H1 (cell line): Measurements from ENCODE around the gene PLK1. TPM values are rescaled to one million over a fixed set of nuclear protein-coding genes. Genes with fewer than 3 reads are reported as not detected.

Experiments used
- CTCF ChIA-PET: fragments of 300-600 bp; sonication (Branson Sonifier 250); formaldehyde crosslinking; loops from one replicate; lab custom pipeline; 2021; ENCODE audit not compliant: partially characterized antibody; lab: Charles Lee
- POLR2A ChIA-PET: fragments of 300-600 bp; sonication (Branson Sonifier 250); formaldehyde crosslinking; loops from one replicate; lab custom pipeline; 2021; ENCODE audit warnings: inconsistent platforms; ENCODE audit not compliant: partially characterized antibody; lab: Charles Lee
- DNase-seq, 2 experiments: peaks; one replicate each; pipeline versions ENCODE4 v3.0.0 to v3.0.0-alpha.2; 2010 to 2022; ENCODE audit warnings: low spot score in 2 of 2, low read depth in 1 of 2, mixed read lengths in 1 of 2
- FAIRE-seq: peaks from 2 replicates; lab custom pipeline; 2011; peaks lifted over from hg19 to GRCh38; lab: Jason Lieb, UNC
- H2AFZ ChIP-seq: 2 replicates; pipeline ENCODE4 v1.8.1; 2012; ENCODE audit warnings: low read length, inconsistent platforms
- H2AK5ac ChIP-seq: 2 replicates; pipeline ENCODE4 v1.6.1; 2013; ENCODE audit warnings: low read depth, low read length
- H2BK120ac ChIP-seq: replicated peaks from 2 replicates; pipeline ENCODE3; 2013; ENCODE audit warnings: low read depth, low read length, inconsistent platforms
- H2BK12ac ChIP-seq: 2 replicates; pipeline ENCODE4 v1.6.1; 2013; ENCODE audit warnings: low read depth, low read length
- H2BK15ac ChIP-seq: 2 replicates; pipeline ENCODE4 v1.6.1; 2013; ENCODE audit warnings: low read length
- H2BK20ac ChIP-seq: 2 replicates; pipeline ENCODE4 v1.6.1; 2013; ENCODE audit warnings: low read length
- H2BK5ac ChIP-seq: 2 replicates; pipeline ENCODE4 v1.6.1; 2013; ENCODE audit warnings: low read depth, low read length
- H3K14ac ChIP-seq: 2 replicates; pipeline ENCODE4 v1.6.1; 2013; ENCODE audit warnings: inconsistent platforms; ENCODE audit not compliant: insufficient read length
- H3K18ac ChIP-seq: 2 replicates; pipeline ENCODE4 v1.6.1; 2013; ENCODE audit warnings: low read length; ENCODE audit errors: extremely low read depth
- H3K23ac ChIP-seq: 2 replicates; pipeline ENCODE4 v1.6.1; 2013; ENCODE audit warnings: inconsistent platforms; ENCODE audit not compliant: insufficient read length
- H3K23me2 ChIP-seq: 2 replicates; pipeline ENCODE4 v1.6.1; 2013; ENCODE audit warnings: low read depth, low read length
- H3K27ac ChIP-seq: 2 replicates; pipeline ENCODE4 v1.6.1; 2011; ENCODE audit warnings: low read depth, low read length, inconsistent platforms
- H3K27me3 ChIP-seq, 4 experiments: replicated peaks in 1 of 4; 1 replicate in 1 of 4; 2 replicates in 3 of 4; pipeline versions ENCODE4 v1.6.1 to v1.8.1; 2011 to 2013; ENCODE audit warnings: low read length in 3 of 4, mild to moderate bottlenecking in 3 of 4, inconsistent platforms in 2 of 4, mixed read lengths in 2 of 4, moderate library complexity in 1 of 4; ENCODE audit not compliant: control insufficient read depth in 3 of 4, insufficient read depth in 3 of 4; ENCODE audit errors: extremely low read depth in 1 of 4
- H3K36me3 ChIP-seq, 4 experiments: 2 replicates each; pipeline versions ENCODE4 v1.6.1 to v1.8.1; 2011 to 2013; ENCODE audit warnings: mild to moderate bottlenecking in 4 of 4, low read length in 3 of 4, moderate library complexity in 2 of 4, control low read depth in 1 of 4, inconsistent platforms in 1 of 4; ENCODE audit not compliant: insufficient read depth in 4 of 4, control insufficient read depth in 2 of 4
- H3K4ac ChIP-seq: replicated peaks from 2 replicates; pipeline ENCODE3; 2013; ENCODE audit warnings: low read length, low read depth, mixed read lengths, inconsistent platforms; ENCODE audit not compliant: insufficient read length
- H3K4me1 ChIP-seq, 4 experiments: replicated peaks in 1 of 4; 1 replicate in 1 of 4; 2 replicates in 3 of 4; pipeline versions ENCODE4 v1.6.1 to v1.8.1; 2011 to 2013; ENCODE audit warnings: low read length in 3 of 4, inconsistent platforms in 2 of 4, mixed read lengths in 1 of 4; ENCODE audit not compliant: insufficient read depth in 4 of 4, control insufficient read depth in 3 of 4
- H3K4me2 ChIP-seq, 2 experiments: 2 replicates each; pipeline versions ENCODE4 v1.6.1 to v1.8.1; 2011 to 2013; ENCODE audit warnings: low read depth in 2 of 2, low read length in 2 of 2, control low read depth in 1 of 2, inconsistent platforms in 1 of 2, mild to moderate bottlenecking in 1 of 2; ENCODE audit not compliant: insufficient read depth in 1 of 2
- H3K4me3 ChIP-seq, 4 experiments: fragments of 200-600, 300-600 bp in 1 of 4; sonication (generic), shearing (Covaris generic), sonication (Bioruptor Twin) in 1 of 4; 2 replicates each; pipeline versions ENCODE4 v1.5.1 to v1.8.1; 2011 to 2016; ENCODE audit warnings: low read length in 4 of 4, low read depth in 3 of 4, control low read depth in 2 of 4, inconsistent platforms in 2 of 4, mild to moderate bottlenecking in 2 of 4, mixed read lengths in 1 of 4, moderate library complexity in 1 of 4; ENCODE audit not compliant: insufficient read depth in 2 of 4; ENCODE audit errors: extremely low read depth in 1 of 4
- H3K56ac ChIP-seq: replicated peaks from 2 replicates; pipeline ENCODE3; 2013; ENCODE audit warnings: low read depth, mild to moderate bottlenecking, mixed read lengths, low read length, inconsistent platforms; ENCODE audit not compliant: insufficient read length
- H3K79me1 ChIP-seq: 2 replicates; pipeline ENCODE4 v1.6.1; 2013; ENCODE audit warnings: low read depth, low read length, control low read depth
- H3K79me2 ChIP-seq, 2 experiments: 2 replicates each; pipeline versions ENCODE4 v1.6.1 to v1.8.1; 2012 to 2013; ENCODE audit warnings: low read length in 2 of 2, mild to moderate bottlenecking in 2 of 2, inconsistent platforms in 1 of 2; ENCODE audit not compliant: insufficient read depth in 2 of 2, control insufficient read depth in 1 of 2
- H3K9ac ChIP-seq, 4 experiments: replicated peaks in 1 of 4; 1 replicate in 1 of 4; 2 replicates in 3 of 4; pipeline versions ENCODE4 v1.6.1 to v1.8.1; 2011 to 2013; ENCODE audit warnings: low read depth in 3 of 4, low read length in 3 of 4, control low read depth in 2 of 4, mild to moderate bottlenecking in 2 of 4, moderate library complexity in 2 of 4, inconsistent platforms in 1 of 4; ENCODE audit errors: extremely low read depth in 1 of 4
- H3K9me3 ChIP-seq, 2 experiments: 2 replicates each; pipeline versions ENCODE4 v1.6.1 to v1.8.1; 2012 to 2013; ENCODE audit warnings: mild to moderate bottlenecking in 2 of 2, moderate library complexity in 2 of 2, control low read depth in 1 of 2, inconsistent platforms in 1 of 2, low read depth in 1 of 2, low read length in 1 of 2, mixed read lengths in 1 of 2; ENCODE audit not compliant: insufficient read depth in 2 of 2
- H4K20me1 ChIP-seq, 2 experiments: replicated peaks in 1 of 2; 2 replicates each; pipeline versions ENCODE3 to v1.8.1; 2011 to 2013; ENCODE audit warnings: inconsistent platforms in 2 of 2, low read length in 2 of 2, mild to moderate bottlenecking in 1 of 2; ENCODE audit not compliant: insufficient read depth in 2 of 2, control insufficient read depth in 1 of 2
- H4K5ac ChIP-seq: 2 replicates; pipeline ENCODE4 v1.6.1; 2013; ENCODE audit warnings: low read length, low read depth, mixed read lengths, inconsistent platforms; ENCODE audit not compliant: insufficient read length
- H4K8ac ChIP-seq: 2 replicates; pipeline ENCODE4 v1.8.0; 2013; ENCODE audit warnings: mild to moderate bottlenecking, moderate library complexity, low read length, inconsistent platforms; ENCODE audit not compliant: insufficient read depth; ENCODE audit errors: extremely low read depth
- H4K91ac ChIP-seq: replicated peaks from 2 replicates; pipeline ENCODE3; 2013; ENCODE audit warnings: low read length, mixed read lengths, inconsistent platforms; ENCODE audit not compliant: insufficient read length
- CBX5 ChIP-seq: fragments of 300-800, 300-1000 bp; sonication (generic); IDR thresholded peaks from 2 replicates; pipeline ENCODE4 v1.7.1; 2016; ENCODE audit warnings: antibody characterized with exemption, low read length, low read depth
- CBX8 ChIP-seq: fragments of 300-800, 300-1000 bp; sonication (generic); IDR thresholded peaks from 2 replicates; pipeline ENCODE4 v1.7.1; 2016; ENCODE audit warnings: low read depth, low read length, borderline replicate concordance
- EGR1 ChIP-seq: IDR thresholded peaks from 2 replicates; pipeline ENCODE4 v1.6.1; 2011; ENCODE audit warnings: low read depth, low read length, borderline replicate concordance
- JUN ChIP-seq: IDR thresholded peaks from 2 replicates; pipeline ENCODE4 v1.6.1; 2011; ENCODE audit warnings: low read depth, mild to moderate bottlenecking, improper control_type of control experiment, low read length
- NANOG ChIP-seq: IDR thresholded peaks from 2 replicates; pipeline ENCODE4 v1.6.1; 2011; ENCODE audit warnings: low read length, low read depth, mild to moderate bottlenecking, inconsistent platforms; ENCODE audit not compliant: insufficient read depth, poor library complexity, severe bottlenecking
- POLR2A ChIP-seq, 2 experiments: IDR thresholded peaks; 1 replicate in 1 of 2; 2 replicates in 1 of 2; pipeline ENCODE4 v1.6.1; 2011; ENCODE audit warnings: low read depth in 2 of 2, low read length in 2 of 2, mild to moderate bottlenecking in 2 of 2; ENCODE audit errors: control extremely low read depth in 1 of 2
- POLR2AphosphoS5 ChIP-seq: IDR thresholded peaks from 2 replicates; pipeline ENCODE4 v1.6.1; 2011; ENCODE audit warnings: low read depth, low read length
- SIX5 ChIP-seq: IDR thresholded peaks from 2 replicates; pipeline ENCODE4 v1.6.1; 2011; ENCODE audit warnings: mild to moderate bottlenecking, low read depth, low read length
- TAF1 ChIP-seq: IDR thresholded peaks from 2 replicates; pipeline ENCODE4 v1.6.1; 2011; ENCODE audit warnings: mild to moderate bottlenecking, low read depth, low read length
- TCF12 ChIP-seq: IDR thresholded peaks from 2 replicates; pipeline ENCODE4 v1.6.1; 2011; ENCODE audit warnings: low read depth, mild to moderate bottlenecking, low read length
- WGBS, 2 experiments: shearing (Covaris generic) in 1 of 2; methylation state at CpG; one replicate each; pipeline versions ENCODE4 v1.1.6 to v1.1.7; 2013 to 2015; ENCODE audit warnings: low lambda C conversion rate in 2 of 2, mixed read lengths in 2 of 2, inconsistent platforms in 1 of 2, low coverage in 1 of 2, missing lambda C conversion rate in 1 of 2; ENCODE audit not compliant: insufficient replicate concordance in 2 of 2, insufficient coverage in 1 of 2, insufficient read length in 1 of 2; ENCODE audit errors: extremely low coverage in 1 of 2, missing lambda C conversion rate in 1 of 2; 5-methylcytosine and 5-hydroxymethylcytosine counted together
- polyA plus RNA-seq, 7 experiments: library from polyadenylated mRNA; depleted of rRNA in 3 of 7; stranded (reverse) in 5 of 7; unstranded in 2 of 7; fragments of >200 nt in 5 of 7; fragments of 200-250 nt in 2 of 7; gene quantifications; 1 replicate in 5 of 7; 2 replicates in 1 of 7; 4 replicates in 1 of 7; pipeline versions ENCODE4 v1.2.1 to v1.2.3, GENCODE V29; 2011 to 2013; ENCODE audit warnings: missing spikeins in 2 of 7, mixed read lengths in 2 of 7
- total RNA-seq: library from RNA; stranded (reverse); fragmentation: NEBNext Ultra II Directional; extraction: Animal tissue kit (Norgen Biotek cat#: 25700); gene quantifications from 2 replicates; pipeline ENCODE4 v1.2.1, GENCODE V29; 2021

The PLK1 gene
- total and polyA plus RNA-seq, 2 of the 8 experiments (the other 6 are each of a cell fraction or from before 2014, with no cell fraction given) = 127 to 139 TPM

DNA sequence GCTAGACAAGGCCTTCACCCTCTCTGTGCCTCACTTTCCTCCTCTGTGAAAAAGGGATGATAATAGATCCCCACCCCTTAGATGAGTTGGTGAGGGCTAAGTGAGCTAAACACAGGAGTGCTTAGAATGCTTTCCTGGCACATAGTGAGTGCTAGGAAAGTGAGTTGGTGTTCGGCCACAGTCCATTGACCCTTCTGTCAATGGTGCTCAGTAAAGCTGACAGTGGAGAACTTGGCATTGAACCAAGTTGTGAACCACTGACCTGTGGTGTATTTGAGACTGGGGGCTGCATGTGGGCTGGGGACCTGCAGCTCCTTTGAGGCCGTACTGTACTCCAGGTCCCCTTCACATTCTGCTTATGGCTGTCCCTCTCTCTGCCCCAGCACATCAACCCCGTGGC is 4.8 kb downstream of the PLK1 start:
- H3K79me1 ChIP-seq = peaks cover 20% of the 10 kb centered on the region
- no peak overlapping the region for H3K56ac ChIP-seq
- no peak overlapping the region for H2BK120ac ChIP-seq
- no peak overlapping the region for H4K8ac ChIP-seq
- no peaks in the 10 kb centered on the region for H3K27me3 ChIP-seq
- no peaks in the 10 kb centered on the region for H3K9me3 ChIP-seq
- 94% methylated on average over 3 of the region's 3 CpGs; no CpG with 5 or more reads in 1 of the 2 experiments for WGBS, 2 experiments
- H3K18ac ChIP-seq = no peak overlapping the region
- H3K4me1 ChIP-seq = peaks cover 2 to 8% (median 7%) of the 10 kb centered on the region in 4 experiments; a peak in 4 of 7 replicates
- no peak overlapping the region for H3K4me2 ChIP-seq
- H3K36me3 ChIP-seq = peaks cover 37 to 82% (median 61%) of the 10 kb centered on the region in 4 experiments
- H2BK15ac ChIP-seq = no peak overlapping the region
- no peak overlapping the region for H2BK20ac ChIP-seq
- H3K9ac ChIP-seq = no peak overlapping the region
- no peak overlapping the region for H2AFZ ChIP-seq
- peaks cover 16 to 39% of the 10 kb centered on the region in 2 experiments for H3K79me2 ChIP-seq
- no peak for FAIRE-seq
- no peak overlapping the region for H4K5ac ChIP-seq
- H3K23ac ChIP-seq = no peak overlapping the region
- H3K14ac ChIP-seq = no peak overlapping the region
- TF ChIP-seq JUN (no peak), SIX5 (no peak), TCF12 (no peak), CBX5 (no peak), NANOG (no peak), TAF1 (no peak), EGR1 (no peak), CBX8 (no peak), POLR2A (IDR thresholded peaks at IDR 0.05; ENCODE audit: control extremely low read depth in 1 of 2, low read depth in 2 of 2, low read length in 2 of 2) (0 out of 3 replicates have a peak, but pooled peaks of 1 of the 2 experiments have one; percentile 12), POLR2AphosphoS5 (peak; percentile 16; the same call in 1 of the 2 replicates)
- no peak overlapping the region for H4K91ac ChIP-seq
- no peak overlapping the region for H2BK12ac ChIP-seq
- peaks cover 8 to 15% of the 10 kb centered on the region in 2 experiments for H4K20me1 ChIP-seq
- H3K27ac ChIP-seq = no peak overlapping the region
- peaks cover 6% of the 10 kb centered on the region; the same call in 1 of the 2 replicates for H3K23me2 ChIP-seq
- H3K4ac ChIP-seq = no peak overlapping the region
- ChIA-PET POLR2A (interaction anchor here (1.2 to 13.1 kb wide), 5 partner anchors 9 to 179 kb away, joined by 3 to 230 read pairs (median 5); no protein-coding TSS in a partner anchor), CTCF (interaction anchor here (0.6 to 2.6 kb wide), 4 partner anchors 8 to 87 kb away, joined by 3 to 6 read pairs (median 4); no protein-coding TSS in a partner anchor)
- no peak overlapping the region for H2BK5ac ChIP-seq
- H2AK5ac ChIP-seq = no peak overlapping the region
- H3K4me3 ChIP-seq = no peak overlapping the region
- no peak for DNase-seq
